GM23338 (cell line): ENCODE measurements around the gene CPNE1. TPM values are rescaled to one million over a fixed set of nuclear protein-coding genes. Genes with fewer than 3 reads are reported as not detected.

ENCODE experiments used
- ATAC-seq: fragments of 200-7000 bp; cut with Tn5 transposase; 3 replicates; pipeline ENCODE4 v1.9.1; 2020
- DNase-seq: peaks from one replicate; pipeline ENCODE4 v3.0.0-alpha.2; 2015; ENCODE audit warnings: low spot score
- H2AFZ ChIP-seq: fragments of 200-600 bp; sonication (generic); 2 replicates; pipeline ENCODE4 v1.8.0; 2016; ENCODE audit warnings: antibody characterized with exemption, mild to moderate bottlenecking, moderate library complexity
- H3F3A ChIP-seq: fragments of 200-600 bp; sonication (generic); replicated peaks from 2 replicates; pipeline ENCODE4 v1.8.0; 2017; ENCODE audit warnings: antibody characterized with exemption, mixed run types, low read depth
- H3K27ac ChIP-seq: fragments of 200-600 bp; sonication (generic); 2 replicates; pipeline ENCODE4 v1.6.1; 2016; ENCODE audit warnings: low read depth
- H3K27me3 ChIP-seq: fragments of 200-600 bp; sonication (generic); 2 replicates; pipeline ENCODE4 v1.8.0; 2016; ENCODE audit warnings: mild to moderate bottlenecking, mixed run types, moderate library complexity; ENCODE audit not compliant: insufficient read depth
- H3K36me3 ChIP-seq: fragments of 200-600 bp; sonication (generic); 2 replicates; pipeline ENCODE4 v1.8.0; 2016; ENCODE audit warnings: mild to moderate bottlenecking; ENCODE audit not compliant: insufficient read depth
- H3K4me1 ChIP-seq: fragments of 200-600 bp; sonication (generic); 2 replicates; pipeline ENCODE4 v1.8.0; 2016; ENCODE audit warnings: mild to moderate bottlenecking, moderate library complexity; ENCODE audit not compliant: insufficient read depth
- H3K4me2 ChIP-seq: fragments of 200-600 bp; sonication (generic); 2 replicates; pipeline ENCODE4 v1.7.1; 2017; ENCODE audit warnings: mixed run types
- H3K4me3 ChIP-seq: fragments of 200-600 bp; sonication (generic); 2 replicates; pipeline ENCODE4 v1.6.1; 2016; ENCODE audit warnings: mixed run types
- H3K79me2 ChIP-seq: fragments of 200-600 bp; sonication (generic); replicated peaks from 2 replicates; pipeline ENCODE4 v1.8.0; 2017; ENCODE audit warnings: mild to moderate bottlenecking; ENCODE audit not compliant: insufficient read depth
- H3K9me2 ChIP-seq: fragments of 200-600 bp; sonication (generic); 2 replicates; pipeline ENCODE4 v1.8.0; 2017; ENCODE audit not compliant: insufficient read depth
- H4K20me1 ChIP-seq: fragments of 200-600 bp; sonication (generic); replicated peaks from 2 replicates; pipeline ENCODE4 v1.8.0; 2017; ENCODE audit warnings: mild to moderate bottlenecking; ENCODE audit not compliant: insufficient read depth
- H3K27ac Mint-ChIP-seq: 2 replicates; pipeline ENCODE4 v1.8.0; 2020; ENCODE audit warnings: inconsistent platforms, mild to moderate bottlenecking, moderate library complexity, mixed read lengths
- H3K27me3 Mint-ChIP-seq: 3 replicates; pipeline ENCODE4 v1.8.0; 2022; ENCODE audit warnings: low read depth, mild to moderate bottlenecking, moderate library complexity, mixed read lengths, inconsistent platforms; ENCODE audit not compliant: insufficient read depth, poor library complexity
- H3K36me3 Mint-ChIP-seq: 3 replicates; pipeline ENCODE4 v1.8.0; 2021; ENCODE audit warnings: low read depth, mild to moderate bottlenecking, inconsistent platforms, moderate library complexity, mixed read lengths
- H3K4me1 Mint-ChIP-seq: 3 replicates; pipeline ENCODE4 v1.8.0; 2020; ENCODE audit warnings: mild to moderate bottlenecking, inconsistent platforms, mixed read lengths
- H3K4me3 Mint-ChIP-seq: 3 replicates; pipeline ENCODE4 v1.8.0; 2021; ENCODE audit warnings: moderate library complexity, mild to moderate bottlenecking, inconsistent platforms, mixed read lengths
- H3K9me3 Mint-ChIP-seq: 3 replicates; pipeline ENCODE4 v1.8.0; 2020; ENCODE audit warnings: moderate library complexity, mild to moderate bottlenecking, inconsistent platforms, mixed read lengths
- EZH2 ChIP-seq: fragments of 200-600 bp; sonication (generic); IDR thresholded peaks from one replicate; pipeline ENCODE4 v1.8.0; 2017; ENCODE audit warnings: antibody characterized with exemption, mild to moderate bottlenecking, low read depth; ENCODE audit not compliant: unreplicated experiment
- EZH2phosphoT487 ChIP-seq: fragments of 200-600 bp; sonication (generic); IDR thresholded peaks from one replicate; pipeline ENCODE4 v1.8.1; 2018; ENCODE audit warnings: antibody characterized with exemption; ENCODE audit not compliant: unreplicated experiment
- JUNB ChIP-seq: IDR thresholded peaks from one replicate; pipeline ENCODE4 v1.6.1; 2016; ENCODE audit warnings: antibody characterized with exemption; ENCODE audit not compliant: unreplicated experiment
- POLR2AphosphoS5 ChIP-seq: IDR thresholded peaks from 2 replicates; pipeline ENCODE4 v1.6.1; 2016; ENCODE audit warnings: antibody characterized with exemption, low read depth
- ZNF331 ChIP-seq: fragments of 250-450 bp; sonication (Bioruptor Pico); IDR thresholded peaks from 2 replicates; pipeline ENCODE4 v1.5.0; 2020; ENCODE audit warnings: low read depth, mild to moderate bottlenecking, moderate library complexity
- polyA plus RNA-seq: library from polyadenylated mRNA; unstranded; fragments of >200 nt; fragmentation: Nextera tagmentation; extraction: Ambion mirVana; gene quantifications from 2 replicates; pipeline ENCODE4 v1.2.1, GENCODE V29; 2016
- total RNA-seq: library from RNA; depleted of rRNA; stranded (reverse); fragments of >200 nt; shearing (Covaris generic); gene quantifications from 2 replicates; pipeline ENCODE4 v1.2.3, GENCODE V29; 2014
- TF ChIP-seq, protein P1 (sequence below): IDR thresholded peaks from 2 replicates; pipeline ENCODE4 v1.6.1; 2016; ENCODE audit warnings: antibody characterized with exemption
- TF ChIP-seq, protein P2 (sequence below), 2 experiments: fragments of 200-600 bp in 1 of 2; sonication (generic) in 1 of 2; conservative IDR thresholded peaks; 2 replicates each; pipeline versions ENCODE4 v1.5.1 to v1.6.1; 2016 to 2017; ENCODE audit warnings: antibody characterized with exemption in 2 of 2, low read depth in 2 of 2, mild to moderate bottlenecking in 2 of 2, moderate library complexity in 1 of 2

CPNE1 gene
- total and polyA plus RNA-seq, 2 experiments from 2014 or later: 189 to 196 TPM

DNA sequence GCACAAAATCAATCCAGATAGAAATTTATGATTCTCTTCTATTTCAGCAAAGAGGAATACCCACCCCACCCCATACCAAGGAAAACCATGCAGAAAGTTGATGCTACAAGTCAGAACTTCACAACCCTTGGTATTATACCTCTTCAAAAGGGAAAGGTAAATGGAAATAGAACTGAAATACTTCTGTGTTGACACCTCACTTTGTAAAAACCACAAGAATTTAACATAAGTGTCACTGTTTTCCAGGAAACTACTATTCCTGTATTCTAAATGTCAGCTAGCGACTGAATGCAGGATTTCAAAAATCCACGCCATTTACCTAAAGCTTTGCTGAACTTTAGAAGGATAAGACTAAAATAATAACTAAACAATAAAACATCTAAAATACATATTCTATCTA is 3.6 kb downstream of the CPNE1 start:
- Mint-ChIP-seq H3K36me3 (peaks cover 11% of the 10 kb centered on the region; the same call in 2 of the 3 replicates), H3K27me3 (peaks cover 9% of the 10 kb centered on the region), H3K4me1 (peaks cover 41% of the 10 kb centered on the region; the same call in 2 of the 3 replicates), H3K9me3 (no peaks in the 10 kb centered on the region), H3K4me3 (peak overlapping the region; percentile 98; the same call in 2 of the 3 replicates), H3K27ac (no peak overlapping the region)
- Histone ChIP-seq H2AFZ (no peak overlapping the region), H3K79me2 (peaks cover 87% of the 10 kb centered on the region), H3K4me2 (peak overlapping the region; percentile 94), H3F3A (no peaks in the 10 kb centered on the region), H4K20me1 (peaks cover 72% of the 10 kb centered on the region), H3K9me2 (no peaks in the 10 kb centered on the region), H3K36me3 (no peaks in the 10 kb centered on the region), H3K4me1 (peaks cover 48% of the 10 kb centered on the region), H3K27ac (no peak overlapping the region), H3K4me3 (peak overlapping the region; percentile 95), H3K27me3 (no peaks in the 10 kb centered on the region)
- TF ChIP-seq, protein P1, sequence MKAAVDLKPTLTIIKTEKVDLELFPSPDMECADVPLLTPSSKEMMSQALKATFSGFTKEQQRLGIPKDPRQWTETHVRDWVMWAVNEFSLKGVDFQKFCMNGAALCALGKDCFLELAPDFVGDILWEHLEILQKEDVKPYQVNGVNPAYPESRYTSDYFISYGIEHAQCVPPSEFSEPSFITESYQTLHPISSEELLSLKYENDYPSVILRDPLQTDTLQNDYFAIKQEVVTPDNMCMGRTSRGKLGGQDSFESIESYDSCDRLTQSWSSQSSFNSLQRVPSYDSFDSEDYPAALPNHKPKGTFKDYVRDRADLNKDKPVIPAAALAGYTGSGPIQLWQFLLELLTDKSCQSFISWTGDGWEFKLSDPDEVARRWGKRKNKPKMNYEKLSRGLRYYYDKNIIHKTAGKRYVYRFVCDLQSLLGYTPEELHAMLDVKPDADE: no peak
- no peak for DNase-seq
- no peak for ATAC-seq

DNA sequence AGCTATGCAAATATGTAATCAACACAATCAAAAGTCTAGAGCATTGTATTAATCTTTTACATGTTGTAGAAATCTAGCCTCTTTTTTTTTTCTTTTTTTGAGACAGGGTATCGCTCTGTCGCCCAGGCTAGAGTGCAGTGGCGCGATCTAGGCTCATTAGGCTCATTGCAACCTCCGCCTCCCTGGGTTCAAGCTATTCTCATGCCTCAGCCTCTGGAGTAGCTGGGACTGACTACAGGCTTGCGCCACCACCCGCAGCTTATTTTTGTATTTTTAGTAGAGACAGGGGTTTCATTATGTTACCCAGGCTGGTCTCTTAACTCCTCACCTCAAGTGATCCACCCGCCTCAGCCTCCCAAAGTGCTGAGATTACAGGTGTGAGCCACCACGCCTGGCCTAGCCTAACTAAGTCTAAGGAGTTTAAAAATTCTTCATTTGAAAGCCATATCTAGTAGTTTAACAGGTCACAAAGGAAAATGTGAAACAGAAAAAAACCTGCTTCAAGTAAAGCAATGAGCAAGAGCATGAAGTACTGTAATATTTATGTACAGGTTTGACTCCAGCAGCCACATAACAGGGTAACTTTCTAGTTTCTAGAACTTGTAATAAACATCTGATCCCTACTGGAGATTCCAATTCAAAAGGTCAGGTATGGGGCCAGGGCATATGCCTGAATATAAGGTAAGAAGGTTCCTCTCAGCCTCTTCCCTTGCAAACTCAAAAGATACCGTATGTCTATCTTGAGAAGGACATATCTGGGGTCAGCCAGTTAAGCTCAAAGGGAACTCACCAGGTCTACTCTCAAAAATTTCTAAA is 4.4 kb downstream of the CPNE1 start:
- Histone ChIP-seq H2AFZ (no peak overlapping the region), H3K27me3 (no peaks in the 10 kb centered on the region), H3K4me1 (peaks cover 48% of the 10 kb centered on the region), H4K20me1 (peaks cover 80% of the 10 kb centered on the region), H3F3A (no peaks in the 10 kb centered on the region), H3K36me3 (no peaks in the 10 kb centered on the region), H3K9me2 (no peaks in the 10 kb centered on the region), H3K4me3 (peak overlapping the region; percentile 95; the same call in 1 of the 2 replicates), H3K27ac (peak overlapping the region; percentile 64; the same call in 1 of the 2 replicates), H3K4me2 (peak overlapping the region; percentile 94), H3K79me2 (peaks cover 94% of the 10 kb centered on the region)
- H3K4me1 Mint-ChIP-seq: peaks cover 41% of the 10 kb centered on the region; the same call in 2 of the 3 replicates
- no peaks in the 10 kb centered on the region for H3K9me3 Mint-ChIP-seq
- peak overlapping the region; percentile 12; the same call in 1 of the 3 replicates for H3K4me3 Mint-ChIP-seq
- H3K36me3 Mint-ChIP-seq: peaks cover 11% of the 10 kb centered on the region; the same call in 2 of the 3 replicates
- DNase-seq (no peak), ATAC-seq (no peak)
- TF ChIP-seq EZH2 (no peak), POLR2AphosphoS5 (no peak), ZNF331 (CRISPR knock-in tag) (no peak), EZH2phosphoT487 (no peak), JUNB (no peak)
- TF ChIP-seq, protein P1: no peak
- TF ChIP-seq, protein P2, sequence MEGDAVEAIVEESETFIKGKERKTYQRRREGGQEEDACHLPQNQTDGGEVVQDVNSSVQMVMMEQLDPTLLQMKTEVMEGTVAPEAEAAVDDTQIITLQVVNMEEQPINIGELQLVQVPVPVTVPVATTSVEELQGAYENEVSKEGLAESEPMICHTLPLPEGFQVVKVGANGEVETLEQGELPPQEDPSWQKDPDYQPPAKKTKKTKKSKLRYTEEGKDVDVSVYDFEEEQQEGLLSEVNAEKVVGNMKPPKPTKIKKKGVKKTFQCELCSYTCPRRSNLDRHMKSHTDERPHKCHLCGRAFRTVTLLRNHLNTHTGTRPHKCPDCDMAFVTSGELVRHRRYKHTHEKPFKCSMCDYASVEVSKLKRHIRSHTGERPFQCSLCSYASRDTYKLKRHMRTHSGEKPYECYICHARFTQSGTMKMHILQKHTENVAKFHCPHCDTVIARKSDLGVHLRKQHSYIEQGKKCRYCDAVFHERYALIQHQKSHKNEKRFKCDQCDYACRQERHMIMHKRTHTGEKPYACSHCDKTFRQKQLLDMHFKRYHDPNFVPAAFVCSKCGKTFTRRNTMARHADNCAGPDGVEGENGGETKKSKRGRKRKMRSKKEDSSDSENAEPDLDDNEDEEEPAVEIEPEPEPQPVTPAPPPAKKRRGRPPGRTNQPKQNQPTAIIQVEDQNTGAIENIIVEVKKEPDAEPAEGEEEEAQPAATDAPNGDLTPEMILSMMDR (conservative IDR thresholded peaks at IDR 0.05; ENCODE audit: low read depth in 2 of 2): no peak
- H3K27me3 Mint-ChIP-seq: peaks cover 9% of the 10 kb centered on the region
- no peak overlapping the region for H3K27ac Mint-ChIP-seq
